Fibroblast of pulmonary artery (primary cell): Measurements from ENCODE around the gene RAB11B.
"Not testable (repeated sequence)": the region's sequence is repeated elsewhere in the genome, so short reads cannot be mapped to it uniquely, and the experiment has no call there.

ENCODE experiments used
- DNase-seq: peaks from one replicate; pipeline ENCODE4 v3.0.0-alpha.2; 2010; ENCODE audit warnings: low read depth
- H3K4me3 ChIP-seq: replicated peaks from 2 replicates; pipeline ENCODE4 v1.5.1; 2011; ENCODE audit warnings: low read depth, mild to moderate bottlenecking, control low read depth, low read length, moderate library complexity
- TF ChIP-seq, protein P1 (sequence below): IDR thresholded peaks from 2 replicates; pipeline ENCODE4 v1.5.1; 2011; ENCODE audit warnings: mild to moderate bottlenecking, control low read depth, low read length, inconsistent platforms; ENCODE audit errors: missing control alignments

RAB11B gene

GRCh38 chr19:8389891-8390616 is at the start of gene RAB11B:
Gene RAB11B, plus strand, starts transcription at chr19:8390360. Its CDS starts 57 bp downstream, at chr19:8390417.
- TF ChIP-seq, protein P1, sequence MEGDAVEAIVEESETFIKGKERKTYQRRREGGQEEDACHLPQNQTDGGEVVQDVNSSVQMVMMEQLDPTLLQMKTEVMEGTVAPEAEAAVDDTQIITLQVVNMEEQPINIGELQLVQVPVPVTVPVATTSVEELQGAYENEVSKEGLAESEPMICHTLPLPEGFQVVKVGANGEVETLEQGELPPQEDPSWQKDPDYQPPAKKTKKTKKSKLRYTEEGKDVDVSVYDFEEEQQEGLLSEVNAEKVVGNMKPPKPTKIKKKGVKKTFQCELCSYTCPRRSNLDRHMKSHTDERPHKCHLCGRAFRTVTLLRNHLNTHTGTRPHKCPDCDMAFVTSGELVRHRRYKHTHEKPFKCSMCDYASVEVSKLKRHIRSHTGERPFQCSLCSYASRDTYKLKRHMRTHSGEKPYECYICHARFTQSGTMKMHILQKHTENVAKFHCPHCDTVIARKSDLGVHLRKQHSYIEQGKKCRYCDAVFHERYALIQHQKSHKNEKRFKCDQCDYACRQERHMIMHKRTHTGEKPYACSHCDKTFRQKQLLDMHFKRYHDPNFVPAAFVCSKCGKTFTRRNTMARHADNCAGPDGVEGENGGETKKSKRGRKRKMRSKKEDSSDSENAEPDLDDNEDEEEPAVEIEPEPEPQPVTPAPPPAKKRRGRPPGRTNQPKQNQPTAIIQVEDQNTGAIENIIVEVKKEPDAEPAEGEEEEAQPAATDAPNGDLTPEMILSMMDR, result no peak
- peak; percentile 100 for DNase-seq
- peak within 1 kb of the TSS; percentile 68 for H3K4me3 ChIP-seq

DNA sequence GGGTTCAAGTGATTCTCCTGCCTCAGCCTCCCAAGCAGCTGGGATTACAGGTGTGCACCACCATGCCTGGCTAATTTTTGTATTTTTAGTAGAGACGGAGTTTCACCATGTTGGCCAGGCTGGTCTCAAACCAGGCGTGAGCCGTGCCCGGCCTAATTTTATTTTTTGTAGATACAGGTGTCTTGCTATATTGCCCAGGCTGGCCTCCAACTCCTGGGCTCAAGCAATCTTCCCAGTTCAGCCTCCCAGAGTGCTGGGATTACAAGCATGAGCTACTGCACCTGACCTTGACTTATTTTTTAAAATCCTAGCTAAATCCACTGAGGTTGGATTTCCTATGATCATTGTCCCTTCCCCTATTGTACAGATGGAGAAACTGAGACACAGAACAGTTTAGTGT is 48.7 kb upstream of the RAB11B start:
- not testable (repeated sequence) for DNase-seq, H3K4me3 ChIP-seq

- TF ChIP-seq, protein P1, result no peak
- peak overlapping the region; percentile 61 for H3K4me3 ChIP-seq
- DNase-seq, result no peak
Measured at GRCh38 chr19:8342316-8342683, 47.9 kb upstream of the RAB11B start.

GRCh38 chr19:8342684-8343482 is 47.3 kb upstream of the RAB11B start, which contains the start of gene KANK3:
Gene KANK3, minus strand, starts transcription at chr19:8343262. Its CDS starts 5,434 bp downstream, at chr19:8337828.
- peak within 1 kb of the TSS; percentile 61 for H3K4me3 ChIP-seq
- DNase-seq, result peak; percentile 97
- TF ChIP-seq, protein P1, result no peak

DNA sequence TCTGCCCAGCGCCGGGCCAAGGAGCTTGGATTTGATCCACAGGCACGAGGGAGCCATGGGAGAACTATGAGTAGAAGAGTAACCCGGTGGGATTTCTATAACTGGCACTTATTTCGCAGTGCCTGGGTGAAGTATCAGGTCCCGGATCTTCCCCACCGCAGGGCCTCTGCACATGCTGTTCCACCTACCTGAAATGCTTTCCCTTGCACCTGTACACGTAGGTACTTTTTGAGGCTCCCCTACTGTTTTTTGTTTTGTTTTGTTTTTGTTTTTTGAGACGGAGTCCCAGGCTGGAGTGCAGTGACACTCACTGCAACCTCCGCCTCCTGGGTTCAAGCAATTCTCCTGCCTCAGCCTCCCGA is 46.7 kb upstream of the RAB11B start:
- DNase-seq, result no peak
- TF ChIP-seq, protein P1, result no peak
- H3K4me3 ChIP-seq, result peak overlapping the region; percentile 61

- H3K4me3 ChIP-seq, DNase-seq: not testable (repeated sequence)
Measured at GRCh38 chr19:8349629-8350372, 40.4 kb upstream of the RAB11B start.

DNA sequence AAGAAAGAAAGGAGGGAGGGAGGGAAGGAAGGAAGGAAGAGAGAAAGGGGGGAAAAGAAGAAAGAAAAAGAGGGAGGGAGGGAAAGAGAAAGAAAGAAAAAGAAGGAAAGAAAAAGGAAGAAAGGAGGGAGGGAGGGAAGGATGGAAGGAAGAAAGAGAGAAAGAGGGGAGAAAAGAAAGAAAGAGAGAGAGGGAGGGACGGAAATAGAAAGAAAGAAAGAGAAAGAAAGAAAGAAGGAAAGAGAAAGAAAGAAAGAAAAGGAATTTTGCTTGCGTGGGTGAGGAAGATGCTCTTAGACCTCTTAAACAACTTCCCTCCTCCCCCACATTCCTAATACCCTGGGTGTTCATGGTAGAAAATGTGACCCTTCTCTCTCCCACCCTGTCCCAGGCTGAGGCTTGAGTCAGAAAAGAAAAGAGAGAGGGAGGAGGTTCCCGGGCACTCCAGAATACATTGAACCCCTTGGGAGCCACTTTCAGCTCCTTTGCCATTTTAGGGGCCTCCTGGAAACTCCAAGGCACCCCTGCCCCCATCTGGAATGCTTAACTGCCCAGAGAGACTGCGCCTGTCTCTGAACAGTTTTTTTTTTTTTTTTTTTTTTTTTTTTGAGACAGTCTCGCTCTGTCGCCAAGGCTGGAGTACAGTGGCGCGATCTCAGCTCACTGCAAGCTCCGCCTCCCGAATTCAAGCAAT is 37.9 kb upstream of the RAB11B start:
- H3K4me3 ChIP-seq, result peak overlapping the region; percentile 13
- TF ChIP-seq, protein P1, result no peak

DNA sequence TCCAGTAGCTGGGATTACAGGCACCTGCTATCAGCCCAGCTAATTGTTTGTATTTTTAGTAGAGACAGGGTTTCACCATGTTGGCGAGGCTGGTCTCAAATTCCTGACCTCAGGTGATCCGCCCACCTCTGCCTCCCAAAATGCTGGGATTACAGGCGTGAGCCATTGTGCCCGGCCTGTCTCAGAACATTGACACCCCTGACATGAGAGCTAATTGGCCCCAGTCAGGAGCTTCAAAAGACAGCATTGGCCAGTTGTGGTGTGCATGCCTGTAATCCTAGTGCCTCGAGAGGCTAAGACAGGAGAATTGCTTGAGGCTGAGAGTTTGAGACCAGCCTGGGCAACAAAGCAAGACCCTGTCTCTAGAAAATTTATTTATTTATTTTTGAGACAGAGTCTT is 37.3 kb upstream of the RAB11B start:
- DNase-seq, H3K4me3 ChIP-seq: not testable (repeated sequence)

More for the DNA sequence above, 37.9 kb upstream of the RAB11B start:
- DNase-seq, result peak; percentile 71
